ENCODE data around the gene ACAD8. TPM values are rescaled to one million over a fixed set of nuclear protein-coding genes. Genes with fewer than 3 reads are reported as not detected.

Gene ACAD8
- total RNA-seq = 20.2 and 20.3 TPM in 2 replicates

GRCh38 chr11:134253188-134253993, at the start of gene ACAD8, which contains the start of gene THYN1:
Gene ACAD8 (plus strand): TSS chr11:134253568. CDS start chr11:134253601, 33 bp downstream.
Gene THYN1 (minus strand): TSS chr11:134253352. CDS start chr11:134252882, 470 bp downstream.

GRCh38 chr11:134223836-134224709, 29.3 kb upstream of the ACAD8 start, which contains the start of the genes NCAPD3 and VPS26B:
Gene NCAPD3 (minus strand): TSS chr11:134223967. CDS start chr11:134223926, 41 bp downstream.
Gene VPS26B (plus strand): TSS chr11:134224671. CDS start chr11:134225123, 452 bp downstream.

GRCh38 chr11:134275534-134276395, 22.4 kb downstream of the ACAD8 start, which contains the start of gene GLB1L3:
Gene GLB1L3 (plus strand): TSS chr11:134276379. CDS start chr11:134276741, 362 bp downstream.

Other genes with a start within 250 kb of the ACAD8 start
- 148 and 153 TPM in 2 replicates for gene JAM3, start 184.5 kb upstream of the ACAD8 start, total RNA-seq
- 9.2 and 19.5 TPM in 2 replicates for gene NCAPD3, start 29.6 kb upstream of the ACAD8 start, total RNA-seq
- 36.5 and 58.4 TPM in 2 replicates for gene VPS26B, start 28.9 kb upstream of the ACAD8 start, total RNA-seq
- 61.5 and 77.8 TPM in 2 replicates for gene THYN1, start 216 bp upstream of the ACAD8 start, total RNA-seq
- not detected in 2 replicates for gene GLB1L3, start 22.8 kb downstream of the ACAD8 start, total RNA-seq
- gene GLB1L2, start 78.4 kb downstream of the ACAD8 start, total RNA-seq = 0.30 and 0.32 TPM in 2 replicates
- 0.05 TPM in 1 of 2 replicates, not detected in the other for gene B3GAT1, start 158.7 kb downstream of the ACAD8 start, total RNA-seq